CD4-positive, alpha-beta T cell (primary cell): Measurements from ENCODE around the gene CDKAL1. TPM values are rescaled to one million over a fixed set of nuclear protein-coding genes. Genes with fewer than 3 reads are reported as not detected.

ENCODE experiments used
- ATAC-seq: fragments of 200-7000 bp; cut with Tn5 transposase; one replicate; pipeline ENCODE4 v1.10.0; 2022; ENCODE audit warnings: mild to moderate bottlenecking; ENCODE audit not compliant: poor library complexity
- CTCF ChIA-PET: fragments of 350-600 bp; sonication (Branson Sonifier 250); formaldehyde crosslinking; loops from one replicate; lab custom pipeline; 2021; ENCODE audit warnings: antibody characterized with exemption, inconsistent platforms; lab: Charles Lee
- POLR2A ChIA-PET: fragments of 350-600 bp; sonication (Branson Sonifier 250); formaldehyde crosslinking; loops from one replicate; lab custom pipeline; 2021; ENCODE audit warnings: antibody characterized with exemption, inconsistent platforms; lab: Charles Lee
- DNase-seq, 14 experiments: peaks; one replicate each; pipeline ENCODE4 v3.0.0-alpha.2; 2013 to 2020; ENCODE audit warnings: mixed read lengths in 2 of 14
- H3K27ac ChIP-seq, 2 donors: one replicate each; pipeline versions ENCODE4 v1.5.1 to v1.7.0; 2013; ENCODE audit warnings: low read length in 2 of 2, low read depth in 1 of 2, mild to moderate bottlenecking in 1 of 2
- H3K27me3 ChIP-seq, 2 experiments: 1 replicate in 1 of 2; 2 replicates in 1 of 2; pipeline versions ENCODE4 v1.6.1 to v1.7.0; 2013; ENCODE audit warnings: low read length in 2 of 2, control low read depth in 1 of 2, mild to moderate bottlenecking in 1 of 2, moderate library complexity in 1 of 2; ENCODE audit not compliant: insufficient read depth in 2 of 2, control insufficient read depth in 1 of 2
- H3K36me3 ChIP-seq: one replicate; pipeline ENCODE4 v1.6.1; 2013; ENCODE audit warnings: low read length, control low read depth; ENCODE audit not compliant: insufficient read depth
- H3K4me1 ChIP-seq: one replicate; pipeline ENCODE4 v1.6.1; 2013; ENCODE audit warnings: low read length, control low read depth; ENCODE audit not compliant: insufficient read depth
- H3K4me3 ChIP-seq: one replicate; pipeline ENCODE4 v1.5.1; 2013; ENCODE audit warnings: mild to moderate bottlenecking, low read length, moderate library complexity
- H3K9me3 ChIP-seq, 2 experiments: 1 replicate in 1 of 2; 2 replicates in 1 of 2; pipeline versions ENCODE4 v1.6.1 to v1.7.0; 2013; ENCODE audit warnings: low read length in 2 of 2, mild to moderate bottlenecking in 2 of 2, control low read depth in 1 of 2, moderate library complexity in 1 of 2; ENCODE audit not compliant: control insufficient read depth in 1 of 2, insufficient read depth in 1 of 2
- H3K27ac Mint-ChIP-seq: one replicate; pipeline ENCODE4 v1.8.0; 2020; ENCODE audit warnings: mixed read lengths
- H3K27me3 Mint-ChIP-seq: one replicate; pipeline ENCODE4 v1.8.0; 2021; ENCODE audit warnings: mixed read lengths
- H3K36me3 Mint-ChIP-seq: one replicate; pipeline ENCODE4 v1.8.0; 2021; ENCODE audit warnings: low read depth, mixed read lengths
- H3K4me1 Mint-ChIP-seq: one replicate; pipeline ENCODE4 v1.8.0; 2021; ENCODE audit warnings: low read depth, mixed read lengths
- H3K4me3 Mint-ChIP-seq: one replicate; pipeline ENCODE4 v1.8.0; 2020; ENCODE audit warnings: mild to moderate bottlenecking, mixed read lengths
- H3K9me3 Mint-ChIP-seq: one replicate; pipeline ENCODE4 v1.8.0; 2020; ENCODE audit warnings: mixed read lengths
- CTCF ChIP-seq: fragments of 200-600 bp; IDR thresholded peaks from one replicate; pipeline ENCODE4 v1.8.0; 2022; ENCODE audit warnings: antibody characterized with exemption, mild to moderate bottlenecking
- intact Hi-C, 2 experiments: fragments of 100-400 bp; cut with DNase I in 1 of 2; cut with micrococcal nuclease in 1 of 2; formaldehyde crosslinking; loops; one replicate each; pipeline versions ENCODE4 v1.15.1 to v1.9.0; 2023 to 2025; cut with DNase I, micrococcal nuclease
- polyA plus RNA-seq, 2 donors: library from polyadenylated mRNA; unstranded; fragments of 120-200 nt; gene quantifications; one replicate each; pipeline ENCODE4 v1.2.1, GENCODE V29; 2013
- total RNA-seq, 174 experiments: library from RNA in 2 of 174; stranded (reverse) in 2 of 174; gene quantifications; one replicate each; pipeline ENCODE4 v1.2.3 and lab custom pipeline; 2021 to 2026

The CDKAL1 gene
- total RNA-seq = 10 to 100 TPM; 21.3 to 23.9 TPM
- polyA plus RNA-seq (2013, experiment 1 of 2) = 8.7 TPM
- polyA plus RNA-seq (2013, experiment 2 of 2) = 11.6 TPM
- 25.1 to 71.0 (median 51.5) reads per million in 172 experiments for total RNA-seq (lab: John Stamatoyannopoulos, UW)

- H3K4me3 ChIP-seq = peak within 1 kb of the TSS; percentile 86
- H3K9me3 ChIP-seq = no peaks in the 10 kb centered on the region
- ChIA-PET CTCF (interaction anchor here (1.2 to 1.4 kb wide), 2 partner anchors 29 to 130 kb away, joined by 4 read pairs; no protein-coding TSS in a partner anchor), POLR2A (interaction anchor here (0.8 to 3.4 kb wide), 6 partner anchors 30 to 322 kb away, joined by 3 to 15 read pairs (median 6); partner anchors contain the start of gene MBOAT1)
- H3K27ac ChIP-seq = peak within 1 kb of the TSS; percentile 74 to 86
- Mint-ChIP-seq H3K36me3 (peaks cover 47% of the 10 kb centered on the region), H3K4me3 (peak within 1 kb of the TSS; percentile 99), H3K27ac (peak within 1 kb of the TSS; percentile 98), H3K4me1 (peaks cover 43% of the 10 kb centered on the region), H3K9me3 (no peaks in the 10 kb centered on the region), H3K27me3 (peaks cover 6% of the 10 kb centered on the region)
- ATAC-seq (peak; percentile 87), DNase-seq (peak; percentile 81 to 94 (median 86))
- intact Hi-C loops = loop anchor here in 1 of 2 experiments (5.0 kb wide), 1 partner anchor 327 kb away; no protein-coding TSS in a partner anchor
- H3K27me3 ChIP-seq = no peaks in the 10 kb centered on the region
- TF ChIP-seq CTCF = no peak
- peaks cover 3% of the 10 kb centered on the region for H3K4me1 ChIP-seq
- H3K36me3 ChIP-seq = no peaks in the 10 kb centered on the region
These were observed at the start of gene CDKAL1 for GRCh38 chr6:20534295-20535262. CDKAL1 (plus strand) TSS chr6:20534457; CDS start chr6:20546351, 11,894 bp downstream.

- Mint-ChIP-seq H3K4me3 (no peak overlapping the region), H3K27ac (no peak overlapping the region), H3K36me3 (peaks cover 72% of the 10 kb centered on the region), H3K4me1 (no peaks in the 10 kb centered on the region), H3K9me3 (no peaks in the 10 kb centered on the region), H3K27me3 (no peaks in the 10 kb centered on the region)
- Histone ChIP-seq H3K27ac (no peak overlapping the region), H3K4me1 (no peaks in the 10 kb centered on the region), H3K4me3 (no peak overlapping the region), H3K9me3 (no peaks in the 10 kb centered on the region), H3K36me3 (peaks cover 31% of the 10 kb centered on the region), H3K27me3 (no peaks in the 10 kb centered on the region)
- intact Hi-C loops = no loop called here
- ChIA-PET CTCF (no interaction called here), POLR2A (no interaction called here)
- ATAC-seq = no peak
- DNase-seq = no peak
- TF ChIP-seq CTCF = no peak
These were observed 47.6 kb upstream of the CDKAL1 start for GRCh38 chr6:20486641-20487040.

- no peak for TF ChIP-seq CTCF
- H3K4me1 ChIP-seq = no peaks in the 10 kb centered on the region
- H3K36me3 ChIP-seq = peaks cover 25% of the 10 kb centered on the region
- intact Hi-C loops = no loop called here
- POLR2A ChIA-PET = no interaction called here
- no peaks in the 10 kb centered on the region for H3K9me3 ChIP-seq
- no peak overlapping the region for H3K4me3 Mint-ChIP-seq
- H3K4me1 Mint-ChIP-seq = no peaks in the 10 kb centered on the region
- H3K4me3 ChIP-seq = no peak overlapping the region
- no peak overlapping the region for H3K27ac ChIP-seq
- H3K9me3 Mint-ChIP-seq = no peaks in the 10 kb centered on the region
- no peak for DNase-seq
- H3K27me3 ChIP-seq = no peaks in the 10 kb centered on the region
- H3K36me3 Mint-ChIP-seq = peaks cover 69% of the 10 kb centered on the region
- H3K27ac Mint-ChIP-seq = no peak overlapping the region
- CTCF ChIA-PET = no interaction called here
- ATAC-seq = no peak
- no peaks in the 10 kb centered on the region for H3K27me3 Mint-ChIP-seq
These were observed 46.4 kb upstream of the CDKAL1 start for GRCh38 chr6:20487669-20488375.
